K562 (cell line): ENCODE measurements around the gene GPR68. TPM values are rescaled to one million over a fixed set of nuclear protein-coding genes. Genes with fewer than 3 reads are reported as not detected.

Experiments used
- ATAC-seq: fragments of 200-7000 bp; cut with Tn5 transposase; 3 replicates; pipeline ENCODE4 v1.9.1; 2020; ENCODE audit warnings: moderate library complexity
- BruUV-seq: library from RNA; stranded (reverse); fragments of 400-500 nt; replicated peaks from 2 replicates; lab custom pipeline; 2021; lab: Mats Ljungman, UMichigan
- CTCF ChIA-PET: fragments of 300-600 bp; formaldehyde crosslinking; extraction: SDS; loops from one replicate; lab custom pipeline; 2021; ENCODE audit warnings: low intra/inter-chr PET ratio; lab: Yijun Ruan, JAX
- POLR2A ChIA-PET: fragments of 300-600, 350-650 bp; sonication (Branson Sonifier 250); formaldehyde crosslinking; extraction: SDS; loops from one replicate; lab custom pipeline; 2021; ENCODE audit warnings: antibody characterized with exemption, inconsistent platforms; lab: Yijun Ruan, JAX
- DNase-seq, 4 experiments: peaks; one replicate each; pipeline versions ENCODE4 v3.0.0 to v3.0.0-alpha.2; 2011 to 2018; ENCODE audit warnings: low spot score in 3 of 4, mixed read lengths in 3 of 4; ENCODE audit errors: extremely low read depth in 1 of 4
- FAIRE-seq: peaks from 2 replicates; lab custom pipeline; 2011; peaks lifted over from hg19 to GRCh38; lab: Jason Lieb, UNC
- H2AFZ ChIP-seq: 2 replicates; pipeline ENCODE4 v1.6.0; 2011; ENCODE audit warnings: low read depth, low read length, control low read depth, inconsistent platforms
- H3K27ac ChIP-seq: fragments of 200-600 bp; 3 replicates; pipeline ENCODE4 v1.8.0; 2011; ENCODE audit warnings: low read depth, mild to moderate bottlenecking, control low read depth, inconsistent platforms, low read length, moderate library complexity, mixed read lengths; ENCODE audit errors: extremely low read depth
- H3K27me3 ChIP-seq, 2 experiments: fragments of 300-600 bp in 1 of 2; 2 replicates in 1 of 2; 3 replicates in 1 of 2; pipeline versions ENCODE4 v1.6.0 to v1.8.0; 2011; ENCODE audit warnings: inconsistent platforms in 2 of 2, low read length in 2 of 2, mild to moderate bottlenecking in 1 of 2, mixed read lengths in 1 of 2, moderate library complexity in 1 of 2; ENCODE audit not compliant: control insufficient read depth in 2 of 2, insufficient read depth in 2 of 2
- H3K36me3 ChIP-seq: fragments of 300-600 bp; 3 replicates; pipeline ENCODE4 v1.8.0; 2011; ENCODE audit warnings: mild to moderate bottlenecking, low read length, inconsistent platforms; ENCODE audit not compliant: control insufficient read depth, insufficient read depth
- H3K4me1 ChIP-seq, 2 experiments: fragments of 200-600 bp in 1 of 2; replicated peaks in 1 of 2; 2 replicates in 1 of 2; 3 replicates in 1 of 2; pipeline versions ENCODE4 v1.5.1 to v1.8.0; 2011; ENCODE audit warnings: inconsistent platforms in 2 of 2, low read length in 2 of 2, mild to moderate bottlenecking in 1 of 2, mixed read lengths in 1 of 2, moderate library complexity in 1 of 2; ENCODE audit not compliant: control insufficient read depth in 2 of 2, insufficient read depth in 2 of 2
- H3K4me2 ChIP-seq: 2 replicates; pipeline ENCODE4 v1.6.1; 2011; ENCODE audit warnings: low read length, control low read depth, inconsistent platforms, mixed read lengths; ENCODE audit not compliant: insufficient read depth
- H3K4me3 ChIP-seq: fragments of 200-600 bp; sonication (generic), shearing (Covaris generic); 2 replicates; pipeline ENCODE4 v1.5.1; 2016; ENCODE audit warnings: control low read depth, inconsistent platforms
- H3K79me2 ChIP-seq: fragments of 200-600 bp; 3 replicates; pipeline ENCODE4 v1.8.0; 2011; ENCODE audit warnings: low read length, inconsistent platforms; ENCODE audit not compliant: control insufficient read depth, insufficient read depth
- H3K9ac ChIP-seq, 2 experiments: 2 replicates each; pipeline versions ENCODE4 v1.6.0 to v1.6.1; 2011; ENCODE audit warnings: low read depth in 2 of 2, low read length in 2 of 2, control low read depth in 1 of 2, inconsistent platforms in 1 of 2, mild to moderate bottlenecking in 1 of 2, mixed read lengths in 1 of 2; ENCODE audit not compliant: insufficient read depth in 1 of 2
- H3K9me1 ChIP-seq: one replicate; pipeline ENCODE4 v1.6.0; 2011; ENCODE audit warnings: inconsistent platforms, mild to moderate bottlenecking, low read length, moderate library complexity; ENCODE audit not compliant: control insufficient read depth, insufficient read depth
- H3K9me3 ChIP-seq: replicated peaks from 2 replicates; pipeline ENCODE4 v1.5.1; 2011; ENCODE audit warnings: low read depth, low read length, inconsistent platforms; ENCODE audit not compliant: control insufficient read depth, insufficient read depth
- H4K20me1 ChIP-seq: replicated peaks from 2 replicates; pipeline ENCODE4 v1.6.1; 2011; ENCODE audit warnings: low read length, inconsistent platforms, mixed read lengths; ENCODE audit not compliant: control insufficient read depth, insufficient read depth
- BDP1 ChIP-seq: IDR thresholded peaks from 3 replicates; pipeline ENCODE4 v1.6.1; 2011; ENCODE audit not compliant: insufficient read length, insufficient read depth
- KLF1 ChIP-seq: fragments of 450-650 bp; IDR thresholded peaks from 2 replicates; pipeline ENCODE4 v1.6.1; 2016; ENCODE audit warnings: missing genetic modification characterization, missing compliant biosample characterization
- POLR2G ChIP-seq: fragments of 200-400 bp; formaldehyde crosslinking; IDR thresholded peaks from 2 replicates; pipeline ENCODE4 v1.6.1; 2017; ENCODE audit warnings: low read depth, mild to moderate bottlenecking, antibody characterized with exemption, low read length, moderate library complexity
- PRMT5 ChIP-seq: sonication (generic); formaldehyde crosslinking; IDR thresholded peaks from 2 replicates; pipeline ENCODE4 v1.5.0; 2020; ENCODE audit warnings: missing genetic modification reagents
- WGBS: fragments of 100-300 bp; shearing (Covaris generic); methylation state at CpG from one replicate; pipeline ENCODE4 v1.1.6; 2016; ENCODE audit warnings: low coverage, mixed read lengths; ENCODE audit not compliant: insufficient coverage; ENCODE audit errors: missing lambda C conversion rate; 5-methylcytosine and 5-hydroxymethylcytosine counted together
- in situ Hi-C: fragments of 300-500 bp; cut with MboI; formaldehyde crosslinking; loops from 4 replicates; pipeline ENCODE4 v1.15.0; 2018; ENCODE audit warnings: inconsistent platforms, mixed read lengths
- intact Hi-C: fragments of 100-400 bp; cut with micrococcal nuclease; formaldehyde crosslinking; loops from 2 replicates; pipeline ENCODE4 v1.14.2; 2022
- polyA plus RNA-seq, 8 experiments: library from polyadenylated mRNA; depleted of rRNA in 4 of 8; stranded (reverse) in 5 of 8; unstranded in 3 of 8; fragments of >200 nt; fragmentation: Nextera tagmentation in 2 of 8; fragmentation: Illumina TruSeq in 1 of 8; extraction: Ambion mirVana in 2 of 8; extraction: Trizol in 1 of 8; gene quantifications; 2 replicates each; pipeline versions ENCODE4 v1.2.1 to v1.2.3, GENCODE V29; 2011 to 2014; ENCODE audit warnings: inconsistent platforms in 1 of 8, missing spikeins in 1 of 8
- total RNA-seq, 7 experiments: library from RNA; depleted of rRNA in 6 of 7; stranded (reverse); fragments of >200 nt in 6 of 7; fragmentation: Illumina TruSeq in 2 of 7; extraction: Trizol in 2 of 7; gene quantifications; 2 replicates each; pipeline versions ENCODE4 v1.2.1 to v1.2.3, GENCODE V29; 2011 to 2021; ENCODE audit warnings: low replicate concordance in 1 of 7
- TF ChIP-seq, protein P1 (sequence below): fragments of 200-800 bp; sonication (Bioruptor generic); IDR thresholded peaks from 2 replicates; pipeline ENCODE4 v1.6.1; 2017; ENCODE audit warnings: missing genetic modification characterization, missing compliant biosample characterization
- TF ChIP-seq, protein P2 (sequence below): fragments of 450-650 bp; IDR thresholded peaks from 2 replicates; pipeline ENCODE4 v1.6.1; 2017; ENCODE audit warnings: antibody characterized with exemption, mild to moderate bottlenecking
- TF ChIP-seq, protein P3 (sequence below): sonication (generic); formaldehyde crosslinking; IDR thresholded peaks from 2 replicates; pipeline ENCODE4 v1.8.1; 2023; ENCODE audit warnings: mild to moderate bottlenecking, missing genetic modification reagents

Gene GPR68
- total and polyA plus RNA-seq, 9 of the 15 experiments (the other 6 are each of a cell fraction or from before 2014, with no cell fraction given) = 0.41 to 9.4 (median 3.7) TPM

- intact Hi-C loops = no loop called here
- WGBS = 91% methylated on average over 16 of the region's 30 CpGs
- FAIRE-seq (no peak), ATAC-seq (no peak)
- no peak overlapping the region for H3K27ac ChIP-seq
- TF ChIP-seq POLR2G = 0 out of 2 replicates have a peak, but pooled peaks have one; percentile 21
- no peak for TF ChIP-seq PRMT5 (CRISPR knock-in tag)
- TF ChIP-seq, all 486 proteins: peak for 1
- Histone ChIP-seq H4K20me1 (no peaks in the 10 kb centered on the region), H3K9me1 (no peaks in the 10 kb centered on the region), H3K9me3 (no peaks in the 10 kb centered on the region), H3K4me2 (no peak overlapping the region), H3K9ac (no peak overlapping the region; a peak in 1 of 4 replicates), H3K36me3 (peaks cover 52% of the 10 kb centered on the region), H3K4me1 (no peaks in the 10 kb centered on the region), H3K79me2 (no peaks in the 10 kb centered on the region), H3K4me3 (no peak overlapping the region), H3K27me3 (no peaks in the 10 kb centered on the region), H2AFZ (no peak overlapping the region)
- ChIA-PET POLR2A (interaction anchor here (0.7 kb wide), 1 partner anchor 42 kb away, joined by 3 read pairs; no protein-coding TSS in a partner anchor), CTCF (no interaction called here)
- no TSS peak for BruUV-seq
- DNase-seq = no peak
- in situ Hi-C loops = no loop called here
Measured at GRCh38 chr14:91277546-91278382, 33.3 kb upstream of the GPR68 start.

GRCh38 chr14:91274796-91275195 is 30.3 kb upstream of the GPR68 start:
- H4K20me1 ChIP-seq = no peaks in the 10 kb centered on the region
- no TSS peak for BruUV-seq
- POLR2A ChIA-PET = interaction anchor here (0.6 to 1.0 kb wide), 3 partner anchors 20 to 419 kb away, joined by 3 read pairs; no protein-coding TSS in a partner anchor
- H3K4me2 ChIP-seq = no peak overlapping the region
- no peak overlapping the region for H2AFZ ChIP-seq
- 96% methylated on average over 9 of the region's 9 CpGs for WGBS
- in situ Hi-C loops = no loop called here
- H3K4me3 ChIP-seq = no peak overlapping the region
- H3K9me3 ChIP-seq = no peaks in the 10 kb centered on the region
- no peak for FAIRE-seq
- ATAC-seq = no peak
- no peaks in the 10 kb centered on the region for H3K27me3 ChIP-seq
- no peak overlapping the region for H3K27ac ChIP-seq
- CTCF ChIA-PET = no interaction called here
- no peaks in the 10 kb centered on the region for H3K9me1 ChIP-seq
- H3K36me3 ChIP-seq = peaks cover 40% of the 10 kb centered on the region
- H3K79me2 ChIP-seq = no peaks in the 10 kb centered on the region
- no peak overlapping the region for H3K9ac ChIP-seq
- H3K4me1 ChIP-seq = peaks cover under 1 to 7% of the 10 kb centered on the region in 2 experiments; a peak in 3 of 5 replicates
- intact Hi-C loops = no loop called here
- no peak for DNase-seq
- no peak for TF ChIP-seq BDP1
- TF ChIP-seq, protein P1, sequence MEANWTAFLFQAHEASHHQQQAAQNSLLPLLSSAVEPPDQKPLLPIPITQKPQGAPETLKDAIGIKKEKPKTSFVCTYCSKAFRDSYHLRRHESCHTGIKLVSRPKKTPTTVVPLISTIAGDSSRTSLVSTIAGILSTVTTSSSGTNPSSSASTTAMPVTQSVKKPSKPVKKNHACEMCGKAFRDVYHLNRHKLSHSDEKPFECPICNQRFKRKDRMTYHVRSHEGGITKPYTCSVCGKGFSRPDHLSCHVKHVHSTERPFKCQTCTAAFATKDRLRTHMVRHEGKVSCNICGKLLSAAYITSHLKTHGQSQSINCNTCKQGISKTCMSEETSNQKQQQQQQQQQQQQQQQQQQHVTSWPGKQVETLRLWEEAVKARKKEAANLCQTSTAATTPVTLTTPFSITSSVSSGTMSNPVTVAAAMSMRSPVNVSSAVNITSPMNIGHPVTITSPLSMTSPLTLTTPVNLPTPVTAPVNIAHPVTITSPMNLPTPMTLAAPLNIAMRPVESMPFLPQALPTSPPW (CRISPR knock-in tag) = no peak
- TF ChIP-seq, protein P2, sequence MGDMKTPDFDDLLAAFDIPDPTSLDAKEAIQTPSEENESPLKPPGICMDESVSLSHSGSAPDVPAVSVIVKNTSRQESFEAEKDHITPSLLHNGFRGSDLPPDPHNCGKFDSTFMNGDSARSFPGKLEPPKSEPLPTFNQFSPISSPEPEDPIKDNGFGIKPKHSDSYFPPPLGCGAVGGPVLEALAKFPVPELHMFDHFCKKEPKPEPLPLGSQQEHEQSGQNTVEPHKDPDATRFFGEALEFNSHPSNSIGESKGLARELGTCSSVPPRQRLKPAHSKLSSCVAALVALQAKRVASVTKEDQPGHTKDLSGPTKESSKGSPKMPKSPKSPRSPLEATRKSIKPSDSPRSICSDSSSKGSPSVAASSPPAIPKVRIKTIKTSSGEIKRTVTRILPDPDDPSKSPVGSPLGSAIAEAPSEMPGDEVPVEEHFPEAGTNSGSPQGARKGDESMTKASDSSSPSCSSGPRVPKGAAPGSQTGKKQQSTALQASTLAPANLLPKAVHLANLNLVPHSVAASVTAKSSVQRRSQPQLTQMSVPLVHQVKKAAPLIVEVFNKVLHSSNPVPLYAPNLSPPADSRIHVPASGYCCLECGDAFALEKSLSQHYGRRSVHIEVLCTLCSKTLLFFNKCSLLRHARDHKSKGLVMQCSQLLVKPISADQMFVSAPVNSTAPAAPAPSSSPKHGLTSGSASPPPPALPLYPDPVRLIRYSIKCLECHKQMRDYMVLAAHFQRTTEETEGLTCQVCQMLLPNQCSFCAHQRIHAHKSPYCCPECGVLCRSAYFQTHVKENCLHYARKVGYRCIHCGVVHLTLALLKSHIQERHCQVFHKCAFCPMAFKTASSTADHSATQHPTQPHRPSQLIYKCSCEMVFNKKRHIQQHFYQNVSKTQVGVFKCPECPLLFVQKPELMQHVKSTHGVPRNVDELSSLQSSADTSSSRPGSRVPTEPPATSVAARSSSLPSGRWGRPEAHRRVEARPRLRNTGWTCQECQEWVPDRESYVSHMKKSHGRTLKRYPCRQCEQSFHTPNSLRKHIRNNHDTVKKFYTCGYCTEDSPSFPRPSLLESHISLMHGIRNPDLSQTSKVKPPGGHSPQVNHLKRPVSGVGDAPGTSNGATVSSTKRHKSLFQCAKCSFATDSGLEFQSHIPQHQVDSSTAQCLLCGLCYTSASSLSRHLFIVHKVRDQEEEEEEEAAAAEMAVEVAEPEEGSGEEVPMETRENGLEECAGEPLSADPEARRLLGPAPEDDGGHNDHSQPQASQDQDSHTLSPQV = no peak
- TF ChIP-seq, protein P3, sequence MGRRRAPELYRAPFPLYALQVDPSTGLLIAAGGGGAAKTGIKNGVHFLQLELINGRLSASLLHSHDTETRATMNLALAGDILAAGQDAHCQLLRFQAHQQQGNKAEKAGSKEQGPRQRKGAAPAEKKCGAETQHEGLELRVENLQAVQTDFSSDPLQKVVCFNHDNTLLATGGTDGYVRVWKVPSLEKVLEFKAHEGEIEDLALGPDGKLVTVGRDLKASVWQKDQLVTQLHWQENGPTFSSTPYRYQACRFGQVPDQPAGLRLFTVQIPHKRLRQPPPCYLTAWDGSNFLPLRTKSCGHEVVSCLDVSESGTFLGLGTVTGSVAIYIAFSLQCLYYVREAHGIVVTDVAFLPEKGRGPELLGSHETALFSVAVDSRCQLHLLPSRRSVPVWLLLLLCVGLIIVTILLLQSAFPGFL = no peak
- TF ChIP-seq KLF1 (tag) = no peak
